Measurements from ENCODE around the gene CDKN2AIP.
"Not testable (repeated sequence)": the region's sequence is repeated elsewhere in the genome, so short reads cannot be mapped to it uniquely, and the experiment has no call there.

The CDKN2AIP gene

DNA sequence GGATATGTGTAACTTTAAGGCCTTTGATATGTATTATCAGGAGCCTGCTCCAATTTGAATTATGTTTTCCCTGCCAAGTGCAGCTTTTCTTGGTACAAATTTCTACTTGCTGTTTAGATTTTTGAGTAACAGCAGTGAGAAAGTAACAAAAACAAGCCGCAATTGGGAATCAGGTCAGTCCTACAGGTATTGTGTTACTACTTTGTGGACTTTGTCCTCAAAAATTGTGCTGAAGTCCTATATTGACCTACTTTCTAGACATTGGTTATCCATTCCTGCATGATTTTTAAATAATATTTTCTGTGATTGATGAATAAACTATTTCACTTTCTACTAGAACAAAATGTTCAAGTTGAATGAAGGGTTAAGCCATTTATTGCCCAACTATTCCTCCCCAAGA is 5.7 kb downstream of the CDKN2AIP start:
- TF ChIP-seq, protein P1, sequence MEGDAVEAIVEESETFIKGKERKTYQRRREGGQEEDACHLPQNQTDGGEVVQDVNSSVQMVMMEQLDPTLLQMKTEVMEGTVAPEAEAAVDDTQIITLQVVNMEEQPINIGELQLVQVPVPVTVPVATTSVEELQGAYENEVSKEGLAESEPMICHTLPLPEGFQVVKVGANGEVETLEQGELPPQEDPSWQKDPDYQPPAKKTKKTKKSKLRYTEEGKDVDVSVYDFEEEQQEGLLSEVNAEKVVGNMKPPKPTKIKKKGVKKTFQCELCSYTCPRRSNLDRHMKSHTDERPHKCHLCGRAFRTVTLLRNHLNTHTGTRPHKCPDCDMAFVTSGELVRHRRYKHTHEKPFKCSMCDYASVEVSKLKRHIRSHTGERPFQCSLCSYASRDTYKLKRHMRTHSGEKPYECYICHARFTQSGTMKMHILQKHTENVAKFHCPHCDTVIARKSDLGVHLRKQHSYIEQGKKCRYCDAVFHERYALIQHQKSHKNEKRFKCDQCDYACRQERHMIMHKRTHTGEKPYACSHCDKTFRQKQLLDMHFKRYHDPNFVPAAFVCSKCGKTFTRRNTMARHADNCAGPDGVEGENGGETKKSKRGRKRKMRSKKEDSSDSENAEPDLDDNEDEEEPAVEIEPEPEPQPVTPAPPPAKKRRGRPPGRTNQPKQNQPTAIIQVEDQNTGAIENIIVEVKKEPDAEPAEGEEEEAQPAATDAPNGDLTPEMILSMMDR (IDR thresholded peaks at IDR 0.05; ENCODE audit: low read depth, low read length, missing control alignments) = no peak
- no peak for DNase-seq (ENCODE audit: low read depth)
- no peak overlapping the region for H3K4me3 ChIP-seq (ENCODE audit: low read depth, low read length)
- in situ Hi-C loops (cut with HindIII; ENCODE audit: low sequenced_read_pairs) = no loop called here

DNA sequence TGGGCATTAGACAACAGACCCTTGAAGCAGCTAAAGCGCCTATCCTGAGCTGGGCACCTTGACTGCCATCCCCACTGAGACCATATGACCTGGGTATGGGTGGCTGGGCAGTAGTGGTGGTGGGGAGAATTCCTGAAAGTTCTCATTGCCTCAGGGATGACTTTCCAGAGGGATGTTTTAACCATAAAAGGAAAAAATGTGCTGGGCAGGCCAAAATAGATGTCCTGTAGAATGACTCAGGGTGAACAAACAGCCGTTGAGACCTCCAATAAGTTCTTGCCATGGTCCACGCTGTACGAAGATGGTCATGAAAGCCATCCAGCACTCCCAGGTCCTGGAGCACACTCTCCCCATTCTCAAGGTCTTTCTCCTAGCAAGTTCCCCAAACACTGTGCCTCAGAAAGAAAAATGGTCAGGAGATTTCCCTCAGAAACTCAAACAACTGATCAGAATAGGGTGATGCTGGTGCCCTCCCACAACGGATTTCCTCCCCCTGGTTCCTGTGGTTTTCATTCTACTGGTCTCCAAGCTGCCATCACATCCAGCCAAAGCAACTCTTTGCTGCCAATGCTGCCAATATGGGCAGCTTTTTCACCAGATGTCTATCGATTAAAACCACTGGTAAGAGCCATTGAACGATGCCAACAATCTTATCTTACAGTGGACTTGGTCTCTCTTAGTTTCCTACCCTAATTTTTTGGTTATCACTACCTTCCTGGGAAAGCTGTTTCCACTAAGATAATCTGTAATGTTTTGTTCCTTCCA is 11.2 kb downstream of the CDKN2AIP start:
- no peak overlapping the region for H3K4me3 ChIP-seq (ENCODE audit: low read depth, low read length)
- in situ Hi-C loops (cut with HindIII; ENCODE audit: low sequenced_read_pairs) = no loop called here
- no peak for DNase-seq (ENCODE audit: low read depth)
- TF ChIP-seq, protein P1 (IDR thresholded peaks at IDR 0.05; ENCODE audit: low read depth, low read length, missing control alignments) = no peak

DNA sequence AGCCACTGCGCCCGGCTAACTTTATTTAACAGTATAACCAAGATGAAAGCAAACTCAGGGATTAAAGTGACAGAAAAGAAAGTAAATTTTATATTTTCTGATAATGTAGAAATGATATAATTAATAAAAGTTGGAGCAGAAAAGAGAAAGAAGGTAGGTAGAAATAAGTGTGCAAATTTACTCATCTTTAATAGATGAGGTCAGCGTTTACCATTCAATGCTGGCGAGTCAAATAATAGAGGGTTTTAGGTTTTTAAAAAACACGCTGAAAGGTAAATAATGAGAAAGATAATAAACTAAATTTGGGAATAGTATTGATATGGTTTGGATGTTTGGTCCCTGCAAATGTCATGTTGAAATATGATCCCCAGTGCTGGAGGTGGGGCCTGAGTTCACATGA is 13.6 kb downstream of the CDKN2AIP start:
- in situ Hi-C loops (cut with HindIII; ENCODE audit: low sequenced_read_pairs) = no loop called here

DNA sequence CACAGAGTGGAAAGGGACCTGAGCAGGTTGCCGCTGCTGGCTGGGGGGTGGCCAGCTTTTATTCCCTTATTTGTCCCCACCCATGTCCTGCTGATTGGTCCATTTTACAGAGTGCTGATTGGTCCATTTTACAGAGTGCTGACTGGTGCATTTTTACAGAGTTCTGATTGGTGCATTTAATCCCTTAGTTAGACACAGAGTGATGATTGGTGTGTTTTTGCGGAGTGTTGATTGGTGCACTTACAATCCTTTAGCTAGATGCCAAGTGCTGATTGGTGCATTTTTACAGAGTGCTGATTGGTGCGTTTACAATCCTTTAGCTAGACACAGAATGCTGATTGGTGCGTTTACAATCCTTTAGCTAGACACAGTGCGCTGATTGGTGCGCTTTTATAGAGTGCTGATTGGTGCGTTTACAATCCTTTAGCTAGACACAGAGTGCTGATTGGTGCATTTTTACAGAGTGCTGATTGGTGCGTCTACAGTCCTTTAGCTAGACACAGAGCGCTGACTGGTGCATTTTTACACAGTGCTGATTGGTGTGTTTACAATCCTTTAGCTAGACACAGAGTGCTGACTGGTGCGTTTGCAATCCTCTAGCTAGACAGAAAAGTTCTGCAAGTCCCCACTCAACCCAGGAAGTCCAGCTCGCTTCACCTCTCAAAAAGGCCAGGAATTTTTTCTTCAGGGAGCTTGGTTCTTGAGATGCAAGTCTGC is 19.6 kb downstream of the CDKN2AIP start:
- in situ Hi-C loops (cut with HindIII; ENCODE audit: low sequenced_read_pairs); DNase-seq (ENCODE audit: low read depth): not testable (repeated sequence)

More for the DNA sequence above, 13.6 kb downstream of the CDKN2AIP start:
- H3K4me3 ChIP-seq (ENCODE audit: low read depth, low read length) = no peak overlapping the region
- no peak for DNase-seq (ENCODE audit: low read depth)
- TF ChIP-seq, protein P1 (IDR thresholded peaks at IDR 0.05; ENCODE audit: low read depth, low read length, missing control alignments) = no peak

DNA sequence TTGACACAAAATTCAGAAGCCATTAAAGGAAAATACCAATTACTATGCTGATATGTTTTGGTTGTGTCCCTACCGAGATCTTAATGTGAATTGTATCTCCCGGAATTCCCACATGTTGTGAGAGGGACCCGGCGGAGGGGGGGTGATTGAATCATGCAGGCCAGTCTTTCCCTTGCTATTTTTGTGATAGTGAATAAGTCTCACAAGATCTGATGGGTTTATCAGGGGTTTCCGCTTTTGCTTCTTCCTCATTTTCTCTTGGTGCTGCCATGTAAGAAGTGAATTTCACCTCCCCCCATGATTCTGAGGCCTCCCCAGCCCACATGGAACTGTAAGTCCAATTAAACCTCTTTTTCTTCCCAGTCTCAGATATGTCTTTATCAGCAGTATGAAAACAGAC is 21.4 kb downstream of the CDKN2AIP start:
- H3K4me3 ChIP-seq (ENCODE audit: low read depth, low read length); DNase-seq (ENCODE audit: low read depth); in situ Hi-C loops (cut with HindIII; ENCODE audit: low sequenced_read_pairs): not testable (repeated sequence)

More for the DNA sequence above, 19.6 kb downstream of the CDKN2AIP start:
- not testable (repeated sequence) for H3K4me3 ChIP-seq (ENCODE audit: low read depth, low read length)

DNA sequence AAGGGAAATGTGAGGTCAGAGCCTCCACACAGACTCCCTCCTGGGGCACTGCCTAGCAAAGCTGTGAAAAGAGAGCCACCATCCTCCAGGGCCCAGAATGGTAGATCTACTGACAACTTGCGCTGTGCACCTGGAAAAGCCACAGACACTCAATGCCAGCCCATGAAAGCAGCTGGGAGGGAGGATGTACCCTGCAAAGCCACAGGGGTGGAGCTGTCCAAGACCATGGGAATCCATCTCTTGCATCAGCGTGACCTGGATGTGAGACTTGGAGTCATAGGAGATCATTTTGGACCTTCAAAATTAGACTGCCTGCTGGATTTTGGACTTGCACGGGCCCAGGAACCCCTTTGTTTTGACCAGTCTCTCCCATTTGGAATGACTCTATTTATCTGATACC is 22.8 kb downstream of the CDKN2AIP start:
- no peak overlapping the region for H3K4me3 ChIP-seq (ENCODE audit: low read depth, low read length)
- DNase-seq (ENCODE audit: low read depth) = no peak
- TF ChIP-seq, protein P1 (IDR thresholded peaks at IDR 0.05; ENCODE audit: low read depth, low read length, missing control alignments) = no peak
- in situ Hi-C loops (cut with HindIII; ENCODE audit: low sequenced_read_pairs) = no loop called here

DNA sequence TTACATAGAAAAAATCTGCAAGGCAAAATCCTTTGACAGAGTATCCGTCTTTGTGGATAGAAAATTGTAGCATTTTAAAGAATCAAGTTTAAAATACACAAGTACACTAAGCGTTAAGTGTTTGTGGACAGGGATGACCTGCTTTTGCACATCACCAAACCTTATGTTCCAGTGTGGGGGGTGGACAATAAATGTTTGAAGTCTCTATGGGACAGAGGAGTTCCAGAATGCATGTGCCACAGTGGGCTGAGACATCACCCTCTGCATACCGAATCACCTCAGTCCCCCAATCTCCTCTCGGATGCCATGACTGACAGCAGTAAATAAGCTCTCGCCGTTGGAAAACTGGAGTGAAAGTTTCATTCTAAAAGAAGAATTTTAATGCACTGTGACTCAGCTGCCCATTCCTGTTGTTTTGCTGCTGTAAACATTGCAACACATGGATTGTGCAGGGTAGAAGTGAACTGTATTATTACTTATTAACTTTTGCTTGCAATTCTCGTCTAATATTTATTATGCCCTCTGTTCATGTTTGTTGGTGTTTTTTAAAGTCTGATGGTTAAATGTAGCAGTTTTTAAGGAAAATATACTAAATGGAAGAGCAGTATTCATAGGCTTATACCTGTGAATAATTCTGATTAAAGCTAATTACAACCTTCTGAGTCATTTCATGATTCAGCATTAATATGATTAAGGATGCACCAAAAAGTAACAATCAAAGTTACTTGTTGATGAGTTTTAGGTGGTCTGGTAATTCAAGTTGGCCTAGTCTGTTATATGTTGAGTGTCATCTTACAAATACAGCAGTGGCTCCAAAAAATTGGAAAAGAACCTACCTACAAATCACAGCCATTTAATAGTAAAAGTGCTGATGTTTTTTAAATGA is 24.0 kb downstream of the CDKN2AIP start:
- H3K4me3 ChIP-seq (ENCODE audit: low read depth, low read length) = no peak overlapping the region
- no peak for DNase-seq (ENCODE audit: low read depth)
- TF ChIP-seq, protein P1 (IDR thresholded peaks at IDR 0.05; ENCODE audit: low read depth, low read length, missing control alignments) = no peak
- in situ Hi-C loops (cut with HindIII; ENCODE audit: low sequenced_read_pairs) = no loop called here
